NK-92 treated with Interleukin-12 subunit alpha and Interleukin-12 subunit beta, amount 100 ng/mL, for 24 hours (cell line): Measurements from ENCODE around the gene NUDT22.

Experiments
- DNase-seq: peaks from one replicate; lab custom pipeline; 2025; lab: John Stamatoyannopoulos, UW

Gene NUDT22

DNA sequence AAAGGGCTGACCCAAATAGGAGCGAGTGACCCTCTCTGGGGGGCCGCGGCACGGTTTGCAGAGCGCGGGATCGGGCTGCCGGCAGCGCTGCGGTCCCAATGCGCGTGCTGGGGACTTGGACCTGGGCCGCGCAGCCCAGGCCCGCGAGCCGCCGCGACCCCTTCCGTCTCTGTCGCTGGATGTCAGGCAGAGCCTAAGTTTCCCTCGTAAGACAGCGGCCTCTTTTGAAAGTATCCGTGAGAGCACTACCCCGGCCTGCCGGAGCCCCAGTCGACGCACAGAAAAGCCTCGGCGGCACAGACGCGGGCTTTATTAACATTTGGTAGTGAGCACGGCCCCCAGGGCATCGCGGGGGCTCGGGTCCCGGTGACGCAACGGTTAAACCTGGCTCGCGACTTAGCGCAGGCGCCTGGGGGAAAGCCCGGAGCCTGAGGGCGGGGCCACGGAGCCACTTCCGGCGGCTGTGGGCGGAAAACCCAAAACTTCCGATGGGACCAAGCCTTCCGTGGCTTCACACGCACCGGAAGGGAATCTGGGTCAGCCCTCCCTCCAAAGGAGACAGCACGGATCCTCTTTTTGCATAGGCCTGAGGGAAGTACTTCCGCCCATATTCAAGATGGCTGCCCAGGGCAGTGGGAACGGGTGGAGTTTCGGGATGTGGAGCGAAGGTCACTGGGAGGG is 43.6 kb downstream of the NUDT22 start:
- peak; percentile 95 for DNase-seq

GRCh38 chr11:64275031-64275800 is 49.1 kb downstream of the NUDT22 start:
- no peak for DNase-seq

- DNase-seq: no peak
Measured at GRCh38 chr11:64275841-64276240, 49.8 kb downstream of the NUDT22 start.

- DNase-seq: no peak
Measured at GRCh38 chr11:64276653-64277431, 50.8 kb downstream of the NUDT22 start.

DNA sequence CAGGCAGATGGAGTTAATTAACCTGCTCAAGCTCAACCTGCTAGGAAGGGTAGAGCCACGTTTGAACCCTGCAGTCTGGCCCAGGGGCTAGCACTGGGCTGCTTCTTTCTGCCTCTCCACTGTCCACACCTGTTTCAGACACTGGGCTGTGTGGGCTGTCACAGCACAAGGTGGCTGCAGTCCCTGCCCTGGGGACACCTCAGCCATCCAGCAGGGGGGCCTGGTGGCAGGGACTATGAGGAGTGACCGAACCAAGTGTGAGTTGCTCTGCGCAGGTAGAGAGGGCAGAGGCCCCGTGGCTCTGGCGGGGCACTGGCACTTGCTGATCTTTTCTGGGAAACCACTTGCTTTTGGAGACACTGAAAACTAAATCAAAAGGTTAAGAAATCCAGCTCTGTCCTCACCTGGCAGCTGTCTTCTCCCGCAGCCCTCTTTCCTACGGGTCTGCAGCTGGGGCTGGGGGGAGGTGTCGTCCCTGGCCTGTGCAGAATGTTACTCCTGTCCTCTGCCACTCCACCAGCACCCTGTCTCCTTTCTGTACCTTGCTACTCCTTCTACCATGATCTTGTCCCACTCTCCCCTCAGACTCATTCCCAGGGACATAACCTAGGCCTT is 52.6 kb downstream of the NUDT22 start:
- no peak for DNase-seq
